Peyer's patch (tissue), 4 donors: Measurements from ENCODE around the gene PFN3. TPM values are rescaled to one million over a fixed set of nuclear protein-coding genes. Genes with fewer than 3 reads are reported as not detected.
A peak's percentile ranks its signal among the peaks of the same experiment; 100 is the strongest.

Source experiments
- DNase-seq, 3 donors: peaks; one replicate each; pipeline ENCODE4 v3.0.0-alpha.2; 2017 to 2019
- H3K27ac ChIP-seq, 4 donors: fragments of 200-600 bp; sonication (generic); one replicate each; pipeline ENCODE4 v1.5.1; 2016 to 2019
- H3K27me3 ChIP-seq, 2 donors: fragments of 200-600 bp; sonication (generic); one replicate each; pipeline ENCODE4 v1.5.1; 2019
- H3K36me3 ChIP-seq, 3 donors: fragments of 200-600 bp; sonication (generic); one replicate each; pipeline ENCODE4 v1.5.1; 2016 to 2019
- H3K4me1 ChIP-seq, 4 donors: fragments of 200-600 bp; sonication (generic); one replicate each; pipeline ENCODE4 v1.5.1; 2016 to 2019
- H3K4me3 ChIP-seq, 4 donors: fragments of 200-600 bp; sonication (generic); 1 replicate in 3 of 4; 2 replicates in 1 of 4; pipeline ENCODE4 v1.5.1; 2016 to 2019; ENCODE audit warnings: mild to moderate bottlenecking in 1 of 4
- H3K9me3 ChIP-seq, 4 donors: fragments of 200-600 bp; sonication (generic); one replicate each; pipeline ENCODE4 v1.5.1; 2016 to 2019; ENCODE audit warnings: mild to moderate bottlenecking in 1 of 4
- CTCF ChIP-seq, 6 experiments: fragments of 450-650 bp in 4 of 6; fragments of 200-600 bp in 2 of 6; sonication (generic) in 1 of 6; IDR thresholded peaks; one replicate each; pipeline ENCODE4 v1.5.1; 2017 to 2019; ENCODE audit warnings: antibody characterized with exemption in 6 of 6, mild to moderate bottlenecking in 3 of 6, moderate library complexity in 1 of 6
- POLR2A ChIP-seq, 2 donors: fragments of 450-650 bp; IDR thresholded peaks; one replicate each; pipeline ENCODE4 v1.5.1; 2017; ENCODE audit warnings: antibody characterized with exemption in 2 of 2, mild to moderate bottlenecking in 2 of 2, moderate library complexity in 2 of 2
- total RNA-seq, 4 donors: library from RNA; depleted of rRNA; stranded (reverse); fragments of >200 nt; gene quantifications; one replicate each; pipeline ENCODE4 v1.1.0, GENCODE V29; 2016

Gene PFN3
- total RNA-seq, 4 donors from 2014 or later: not detected

DNA sequence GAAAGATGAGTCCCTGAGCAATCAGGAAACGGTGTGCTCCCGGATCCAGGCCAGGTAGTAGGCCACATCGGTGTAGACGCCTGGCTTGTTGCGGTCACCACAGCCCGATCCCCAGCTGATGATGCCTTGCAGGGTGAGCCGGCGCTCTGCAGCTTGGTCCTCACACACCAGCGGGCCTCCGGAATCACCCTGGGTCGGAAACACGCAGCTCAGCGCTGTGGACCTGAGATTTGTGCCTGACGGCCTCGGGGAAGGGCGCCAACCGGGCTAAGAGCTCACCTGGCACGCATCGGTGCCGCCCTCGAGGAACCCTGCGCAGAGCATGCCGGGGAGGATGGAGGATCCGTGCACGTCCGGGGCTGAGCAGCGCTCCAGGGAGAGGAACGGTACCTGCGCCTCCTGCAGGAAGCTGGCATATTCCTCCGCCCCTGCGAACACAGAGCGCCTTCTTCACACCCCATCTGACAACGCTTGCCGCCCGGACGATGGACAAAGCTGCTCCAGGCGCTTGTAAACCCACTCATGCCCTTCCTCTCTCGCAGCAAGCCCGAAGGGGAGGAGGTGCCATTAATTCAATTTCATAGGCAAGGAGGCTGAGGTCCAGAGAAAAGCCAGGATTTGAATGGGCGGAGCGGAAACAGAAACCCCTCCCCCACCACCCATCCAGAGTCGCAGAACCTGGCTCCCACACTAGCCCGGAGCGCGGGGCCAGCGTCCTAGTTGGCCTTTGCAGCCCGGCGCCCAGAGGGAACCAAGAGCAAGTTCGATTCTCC lies 2.0 kb upstream of the PFN3 start:
- Histone ChIP-seq H3K27me3 (peaks cover 0 to 24% of the 10 kb centered on the region in 2 donors), H3K36me3 (no peaks in the 10 kb centered on the region), H3K4me3 (peak overlapping the region; percentile 41 to 79 (median 68)), H3K4me1 (peaks cover 4 to 43% (median 28%) of the 10 kb centered on the region in 4 donors), H3K9me3 (peaks cover 0 to 5% (median 0%) of the 10 kb centered on the region in 4 donors), H3K27ac (peak overlapping the region; percentile 17 to 86 (median 58))
- DNase-seq: peak; percentile 64 to 90 (median 90)
- TF ChIP-seq POLR2A (IDR thresholded peaks at IDR 0.05): peak in 1 of 2 donors; percentile 50
- TF ChIP-seq CTCF (IDR thresholded peaks at IDR 0.05): peak in 5 of 6 experiments; percentile 13 to 67 (median 62)

GRCh38 chr5:177397875-177398390 lies 2.5 kb downstream of the PFN3 start:
- Histone ChIP-seq H3K36me3 (no peaks in the 10 kb centered on the region), H3K4me1 (peaks cover 0 to 21% (median 5%) of the 10 kb centered on the region in 4 donors), H3K27me3 (peaks cover 0 to 19% of the 10 kb centered on the region in 2 donors), H3K4me3 (no peak overlapping the region), H3K27ac (no peak overlapping the region), H3K9me3 (peaks cover 0 to 5% (median 0%) of the 10 kb centered on the region in 4 donors)
- TF ChIP-seq POLR2A (IDR thresholded peaks at IDR 0.05): no peak
- TF ChIP-seq CTCF (IDR thresholded peaks at IDR 0.05): no peak
- no peak for DNase-seq

GRCh38 chr5:177396807-177397206 lies 3.7 kb downstream of the PFN3 start:
- no peak overlapping the region for H3K27ac ChIP-seq
- H3K36me3 ChIP-seq: no peaks in the 10 kb centered on the region
- no peak for TF ChIP-seq POLR2A (IDR thresholded peaks at IDR 0.05)
- TF ChIP-seq CTCF (IDR thresholded peaks at IDR 0.05): no peak
- peaks cover 0 to 5% (median 0%) of the 10 kb centered on the region in 4 donors for H3K9me3 ChIP-seq
- H3K27me3 ChIP-seq: peaks cover 0 to 9% of the 10 kb centered on the region in 2 donors
- H3K4me3 ChIP-seq: no peak overlapping the region
- DNase-seq: no peak
- peaks cover 0 to 11% (median 0%) of the 10 kb centered on the region in 4 donors for H3K4me1 ChIP-seq

DNA sequence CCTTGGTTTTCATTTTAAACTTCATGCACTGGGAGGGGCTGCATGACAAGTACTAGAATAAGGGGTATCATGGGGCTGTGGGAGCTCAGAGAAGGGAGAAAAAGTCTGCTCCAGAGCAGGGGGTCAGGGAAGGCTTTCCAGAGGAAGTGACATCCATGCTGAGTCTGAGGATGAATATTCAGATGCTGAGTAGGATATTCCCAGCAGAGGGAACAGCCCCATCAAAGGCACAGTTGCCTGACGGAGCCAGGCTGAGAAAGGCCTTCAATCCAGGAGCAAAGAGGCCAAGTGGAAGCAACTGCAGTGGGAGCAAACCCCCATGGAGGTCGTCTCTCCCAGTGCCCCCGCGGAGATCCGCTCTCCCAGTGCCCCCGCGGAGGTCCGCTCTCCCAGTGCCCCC lies 4.4 kb downstream of the PFN3 start:
- H3K4me1 ChIP-seq: peaks cover 0 to 11% (median 0%) of the 10 kb centered on the region in 4 donors
- H3K4me3 ChIP-seq: no peak overlapping the region
- DNase-seq: no peak
- H3K36me3 ChIP-seq: no peaks in the 10 kb centered on the region
- peaks cover 0 to 5% (median 0%) of the 10 kb centered on the region in 4 donors for H3K9me3 ChIP-seq
- TF ChIP-seq CTCF (IDR thresholded peaks at IDR 0.05) (no peak), POLR2A (IDR thresholded peaks at IDR 0.05) (no peak)
- peaks cover 0 to 9% of the 10 kb centered on the region in 2 donors for H3K27me3 ChIP-seq
- H3K27ac ChIP-seq: no peak overlapping the region

GRCh38 chr5:177393990-177394389 lies 6.5 kb downstream of the PFN3 start:
- peaks cover 0 to 19% (median 17%) of the 10 kb centered on the region in 4 donors for H3K4me1 ChIP-seq
- H3K4me3 ChIP-seq: no peak overlapping the region
- H3K9me3 ChIP-seq: no peaks in the 10 kb centered on the region
- TF ChIP-seq CTCF (IDR thresholded peaks at IDR 0.05) (no peak), POLR2A (IDR thresholded peaks at IDR 0.05) (no peak)
- no peak for DNase-seq
- H3K27me3 ChIP-seq: no peaks in the 10 kb centered on the region
- H3K36me3 ChIP-seq: no peaks in the 10 kb centered on the region
- no peak overlapping the region for H3K27ac ChIP-seq
